Kidney epithelial cell (primary cell): Measurements from ENCODE around the gene BLOC1S2. TPM values are rescaled to one million over a fixed set of nuclear protein-coding genes. Genes with fewer than 3 reads are reported as not detected.

Experiments
- DNase-seq: peaks from one replicate; pipeline ENCODE4 v3.0.0-alpha.2; 2010; ENCODE audit warnings: low read depth
- H3K27me3 ChIP-seq: 2 replicates; pipeline ENCODE4 v1.6.0; 2011; ENCODE audit warnings: low read length; ENCODE audit not compliant: control insufficient read depth, insufficient read depth
- H3K36me3 ChIP-seq: 2 replicates; pipeline ENCODE4 v1.5.1; 2011; ENCODE audit warnings: low read length; ENCODE audit not compliant: control insufficient read depth, insufficient read depth
- H3K4me3 ChIP-seq: 2 replicates; pipeline ENCODE4 v1.5.1; 2011; ENCODE audit warnings: low read depth, mild to moderate bottlenecking, control low read depth, low read length
- CTCF ChIP-seq: IDR thresholded peaks from 2 replicates; pipeline ENCODE4 v1.5.1; 2011; ENCODE audit warnings: mild to moderate bottlenecking, moderate library complexity, low read length, control low read depth, inconsistent platforms; ENCODE audit not compliant: insufficient read depth, poor library complexity, severe bottlenecking
- total RNA-seq: library from RNA; depleted of rRNA; stranded (reverse); fragments of >200 nt; gene quantifications from 2 replicates; pipeline ENCODE4 v1.2.3, GENCODE V29; 2015

The BLOC1S2 gene
- total RNA-seq, 1 donor from 2014 or later, result 81.7 TPM

GRCh38 chr10:100232101-100232500, 54.4 kb downstream of the BLOC1S2 start:
- peaks cover 2% of the 10 kb centered on the region for H3K36me3 ChIP-seq
- no peaks in the 10 kb centered on the region for H3K27me3 ChIP-seq

GRCh38 chr10:100229819-100230422, 56.6 kb downstream of the BLOC1S2 start:
- Histone ChIP-seq H3K36me3 (peaks cover 2% of the 10 kb centered on the region), H3K4me3 (peak overlapping the region; percentile 95), H3K27me3 (no peaks in the 10 kb centered on the region)
- no peak for TF ChIP-seq CTCF
- DNase-seq, result no peak

More at GRCh38 chr10:100232101-100232500, 54.4 kb downstream of the BLOC1S2 start:
- TF ChIP-seq CTCF, result no peak
- no peak for DNase-seq
- H3K4me3 ChIP-seq, result no peak overlapping the region

- Histone ChIP-seq H3K4me3 (no peak overlapping the region), H3K36me3 (no peaks in the 10 kb centered on the region), H3K27me3 (no peaks in the 10 kb centered on the region)
- no peak for TF ChIP-seq CTCF
- DNase-seq, result no peak
These were observed 62.6 kb downstream of the BLOC1S2 start for GRCh38 chr10:100223879-100224278.

Other genes starting within 250 kb of the BLOC1S2 start
- gene CPN1, start 204.8 kb downstream of the BLOC1S2 start, total RNA-seq, result 0.07 TPM in 1 of 2 replicates, not detected in the other
- gene ERLIN1, start 100.7 kb downstream of the BLOC1S2 start, total RNA-seq, result 10.3 and 17.7 TPM in 2 replicates
- gene CHUK, start 57.1 kb downstream of the BLOC1S2 start, total RNA-seq, result 19.7 and 25.9 TPM in 2 replicates
- 28.0 and 33.9 TPM in 2 replicates for gene CWF19L1, start 19.0 kb downstream of the BLOC1S2 start, total RNA-seq
- not detected in 2 replicates for gene PKD2L1, start 43.5 kb upstream of the BLOC1S2 start, total RNA-seq
- gene SCD, start 60.6 kb upstream of the BLOC1S2 start, total RNA-seq, result 273 and 288 TPM in 2 replicates
- 0.07 TPM in 1 of 2 replicates, not detected in the other for gene WNT8B, start 176.3 kb upstream of the BLOC1S2 start, total RNA-seq
- gene SEC31B, start 233.2 kb upstream of the BLOC1S2 start, total RNA-seq, result 1.6 and 2.6 TPM in 2 replicates
- gene NDUFB8, start 243.2 kb upstream of the BLOC1S2 start, total RNA-seq, result 148 and 183 TPM in 2 replicates
- gene HIF1AN, start 249.3 kb upstream of the BLOC1S2 start, total RNA-seq, result 11.4 and 11.5 TPM in 2 replicates